Activated CD8-positive, alpha-beta T cell treated with anti-CD3 and anti-CD28 coated beads, Interleukin-2, amount 10 ng/mL, durations not matched to agents 7 days and 5 days (primary cell): ENCODE results near the gene JAKMIP1. TPM values are rescaled to one million over a fixed set of nuclear protein-coding genes. Genes with fewer than 3 reads are reported as not detected.
"Not testable (repeated sequence)": the region's sequence is repeated elsewhere in the genome, so short reads cannot be mapped to it uniquely, and the experiment has no call there.

Experiments used
- ATAC-seq: fragments of 150-1000 bp; cut with Tn5 transposase; one replicate; pipeline ENCODE4 v1.10.0; 2021; ENCODE audit warnings: moderate library complexity
- CTCF ChIA-PET: fragments of 350-600 bp; sonication (Branson Sonifier 250); formaldehyde crosslinking; loops from one replicate; lab custom pipeline; 2021; ENCODE audit warnings: antibody characterized with exemption; lab: Charles Lee
- POLR2A ChIA-PET: fragments of 350-600 bp; sonication (Branson Sonifier 250); formaldehyde crosslinking; loops from one replicate; lab custom pipeline; 2021; ENCODE audit warnings: antibody characterized with exemption; lab: Charles Lee
- DNase-seq: peaks from one replicate; pipeline ENCODE4 v3.0.0-alpha.2; 2020
- H3K27ac Mint-ChIP-seq: one replicate; pipeline ENCODE4 v1.8.0; 2021; ENCODE audit warnings: mild to moderate bottlenecking, mixed read lengths
- H3K27me3 Mint-ChIP-seq: one replicate; pipeline ENCODE4 v1.8.0; 2021; ENCODE audit warnings: low read depth, mixed read lengths
- H3K36me3 Mint-ChIP-seq: one replicate; pipeline ENCODE4 v1.8.0; 2021; ENCODE audit warnings: low read depth, mixed read lengths
- H3K4me1 Mint-ChIP-seq: one replicate; pipeline ENCODE4 v1.8.0; 2021; ENCODE audit warnings: low read depth, mixed read lengths
- H3K4me3 Mint-ChIP-seq: one replicate; pipeline ENCODE4 v1.8.0; 2021; ENCODE audit warnings: mild to moderate bottlenecking, mixed read lengths
- H3K9me3 Mint-ChIP-seq: one replicate; pipeline ENCODE4 v1.8.0; 2022; ENCODE audit warnings: mixed read lengths; ENCODE audit not compliant: insufficient read depth
- total RNA-seq, 2 experiments: library from RNA; stranded (reverse); gene quantifications; one replicate each; pipeline ENCODE4 v1.2.3, GENCODE V29; 2021

JAKMIP1 gene
- total RNA-seq, 2 experiments from 2014 or later = 9.3 to 9.6 TPM

GRCh38 chr4:6152869-6153705, 47.3 kb downstream of the JAKMIP1 start:
- ChIA-PET CTCF (interaction anchor here (1.3 kb wide), 1 partner anchor 28 kb away, joined by 3 read pairs; no protein-coding TSS in a partner anchor), POLR2A (interaction anchor here (0.6 to 1.4 kb wide), 2 partner anchors 11 to 28 kb away, joined by 3 to 4 read pairs; no protein-coding TSS in a partner anchor)
- H3K4me3 Mint-ChIP-seq = no peak overlapping the region
- peaks cover 2% of the 10 kb centered on the region for H3K36me3 Mint-ChIP-seq
- H3K27me3 Mint-ChIP-seq = peaks cover 5% of the 10 kb centered on the region
- H3K9me3 Mint-ChIP-seq = no peaks in the 10 kb centered on the region
- DNase-seq (peak; percentile 51), ATAC-seq (peak; percentile 69)
- peak overlapping the region; percentile 76 for H3K27ac Mint-ChIP-seq
- peaks cover 37% of the 10 kb centered on the region for H3K4me1 Mint-ChIP-seq

- ATAC-seq (no peak), DNase-seq (no peak)
- Mint-ChIP-seq H3K4me3 (no peak overlapping the region), H3K27me3 (peaks cover 3% of the 10 kb centered on the region), H3K4me1 (peaks cover 34% of the 10 kb centered on the region), H3K36me3 (peaks cover 9% of the 10 kb centered on the region), H3K9me3 (no peaks in the 10 kb centered on the region), H3K27ac (no peak overlapping the region)
- ChIA-PET POLR2A (interaction anchor here (1.1 to 1.5 kb wide), 2 partner anchors 49 to 51 kb away, joined by 3 to 4 read pairs; no protein-coding TSS in a partner anchor), CTCF (no interaction called here)
Measured at GRCh38 chr4:6150046-6150735, 50.2 kb downstream of the JAKMIP1 start.

- no peak for ATAC-seq
- no peak overlapping the region for H3K4me3 Mint-ChIP-seq
- ChIA-PET POLR2A (no interaction called here), CTCF (no interaction called here)
- peaks cover 18% of the 10 kb centered on the region for H3K4me1 Mint-ChIP-seq
- H3K27ac Mint-ChIP-seq = no peak overlapping the region
- peaks cover 13% of the 10 kb centered on the region for H3K36me3 Mint-ChIP-seq
- peaks cover 3% of the 10 kb centered on the region for H3K27me3 Mint-ChIP-seq
- DNase-seq = no peak
- H3K9me3 Mint-ChIP-seq = no peaks in the 10 kb centered on the region
Measured at GRCh38 chr4:6148506-6149205, 51.7 kb downstream of the JAKMIP1 start.

GRCh38 chr4:6147441-6147840, 52.9 kb downstream of the JAKMIP1 start:
- Mint-ChIP-seq H3K4me1 (peaks cover 8% of the 10 kb centered on the region), H3K27me3 (peaks cover 3% of the 10 kb centered on the region), H3K36me3 (peaks cover 12% of the 10 kb centered on the region), H3K27ac (no peak overlapping the region), H3K4me3 (no peak overlapping the region), H3K9me3 (no peaks in the 10 kb centered on the region)
- no peak for ATAC-seq
- DNase-seq = no peak
- ChIA-PET POLR2A (interaction anchor here (1.4 kb wide), 1 partner anchor 9 kb away, joined by 3 read pairs; no protein-coding TSS in a partner anchor), CTCF (no interaction called here)

- no peaks in the 10 kb centered on the region for H3K9me3 Mint-ChIP-seq
- ChIA-PET POLR2A (no interaction called here), CTCF (interaction anchor here (0.9 kb wide), 1 partner anchor 61 kb away, joined by 3 read pairs; no protein-coding TSS in a partner anchor)
- H3K27ac Mint-ChIP-seq = no peak overlapping the region
- ATAC-seq (no peak), DNase-seq (no peak)
- peaks cover 3% of the 10 kb centered on the region for H3K27me3 Mint-ChIP-seq
- H3K4me1 Mint-ChIP-seq = no peaks in the 10 kb centered on the region
- peaks cover 12% of the 10 kb centered on the region for H3K36me3 Mint-ChIP-seq
- H3K4me3 Mint-ChIP-seq = no peak overlapping the region
Measured at GRCh38 chr4:6143603-6144181, 56.7 kb downstream of the JAKMIP1 start.

- ATAC-seq (no peak), DNase-seq (no peak)
- POLR2A ChIA-PET = interaction anchor here (0.6 kb wide), 2 partner anchors 11 to 1616 kb away, joined by 3 read pairs; no protein-coding TSS in a partner anchor
- CTCF ChIA-PET = interaction anchor here (0.9 to 1.6 kb wide), 3 partner anchors 10 to 106 kb away, joined by 3 read pairs; no protein-coding TSS in a partner anchor
- Mint-ChIP-seq H3K27me3 (peaks cover 3% of the 10 kb centered on the region), H3K4me3 (no peak overlapping the region), H3K4me1 (no peaks in the 10 kb centered on the region), H3K36me3 (peaks cover 12% of the 10 kb centered on the region), H3K27ac (no peak overlapping the region), H3K9me3 (no peaks in the 10 kb centered on the region)
Measured at GRCh38 chr4:6142935-6143602, 57.3 kb downstream of the JAKMIP1 start.

GRCh38 chr4:6142511-6142910, 57.8 kb downstream of the JAKMIP1 start:
- Mint-ChIP-seq H3K27me3 (peaks cover 3% of the 10 kb centered on the region), H3K27ac (no peak overlapping the region), H3K4me3 (no peak overlapping the region), H3K9me3 (no peaks in the 10 kb centered on the region), H3K36me3 (peaks cover 9% of the 10 kb centered on the region), H3K4me1 (no peaks in the 10 kb centered on the region)
- no peak for DNase-seq
- CTCF ChIA-PET = interaction anchor here (1.5 to 1.6 kb wide), 2 partner anchors 10 to 107 kb away, joined by 3 read pairs; no protein-coding TSS in a partner anchor
- ATAC-seq = no peak
- POLR2A ChIA-PET = interaction anchor here (0.6 kb wide), 2 partner anchors 11 to 1616 kb away, joined by 3 read pairs; no protein-coding TSS in a partner anchor

GRCh38 chr4:6141554-6141953, 58.8 kb downstream of the JAKMIP1 start:
- peaks cover 9% of the 10 kb centered on the region for H3K36me3 Mint-ChIP-seq
- POLR2A ChIA-PET = no interaction called here
- CTCF ChIA-PET = interaction anchor here (1.5 to 1.6 kb wide), 2 partner anchors 9 to 108 kb away, joined by 3 read pairs; no protein-coding TSS in a partner anchor

GRCh38 chr4:6141021-6141420, 59.3 kb downstream of the JAKMIP1 start:
- POLR2A ChIA-PET, H3K36me3 Mint-ChIP-seq, H3K27ac Mint-ChIP-seq, H3K4me1 Mint-ChIP-seq, DNase-seq, H3K4me3 Mint-ChIP-seq, ATAC-seq, CTCF ChIA-PET, H3K9me3 Mint-ChIP-seq, H3K27me3 Mint-ChIP-seq: not testable (repeated sequence)

More at GRCh38 chr4:6141554-6141953, 58.8 kb downstream of the JAKMIP1 start:
- no peaks in the 10 kb centered on the region for H3K9me3 Mint-ChIP-seq
- no peak overlapping the region for H3K27ac Mint-ChIP-seq
- DNase-seq = no peak
- ATAC-seq = no peak
- H3K4me1 Mint-ChIP-seq = no peaks in the 10 kb centered on the region
- H3K4me3 Mint-ChIP-seq = no peak overlapping the region
- peaks cover 1% of the 10 kb centered on the region for H3K27me3 Mint-ChIP-seq

GRCh38 chr4:6137747-6138135, 62.6 kb downstream of the JAKMIP1 start:
- H3K36me3 Mint-ChIP-seq = peaks cover 2% of the 10 kb centered on the region
- DNase-seq = no peak
- ChIA-PET POLR2A (interaction anchor here (1.0 kb wide), 1 partner anchor 9 kb away, joined by 3 read pairs; no protein-coding TSS in a partner anchor), CTCF (interaction anchor here (0.7 to 1.9 kb wide), 2 partner anchors 67 to 113 kb away, joined by 3 to 8 read pairs; no protein-coding TSS in a partner anchor)
- H3K27me3 Mint-ChIP-seq = no peaks in the 10 kb centered on the region
- H3K27ac Mint-ChIP-seq = no peak overlapping the region
- no peak for ATAC-seq
- H3K4me1 Mint-ChIP-seq = peaks cover 9% of the 10 kb centered on the region
- H3K4me3 Mint-ChIP-seq = no peak overlapping the region
- H3K9me3 Mint-ChIP-seq = no peaks in the 10 kb centered on the region
